Subcutaneous adipose tissue (tissue), 4 donors: ENCODE results near the gene CRAT. TPM values are rescaled to one million over a fixed set of nuclear protein-coding genes. Genes with fewer than 3 reads are reported as not detected.

ENCODE experiments used
- total RNA-seq, 4 donors: library from RNA; depleted of rRNA; stranded (reverse); fragments of >200 nt; gene quantifications; one replicate each; pipeline ENCODE4 v1.1.0, GENCODE V29; 2016
- TF ChIP-seq, protein P1 (sequence below): fragments of 450-650 bp; IDR thresholded peaks from one replicate; pipeline ENCODE4 v1.5.1; 2016; ENCODE audit warnings: low read depth, mild to moderate bottlenecking, control low read depth, antibody characterized with exemption, moderate library complexity

Gene CRAT
- total RNA-seq, 4 donors from 2014 or later, result 41.3 to 141 (median 68.7) TPM

DNA sequence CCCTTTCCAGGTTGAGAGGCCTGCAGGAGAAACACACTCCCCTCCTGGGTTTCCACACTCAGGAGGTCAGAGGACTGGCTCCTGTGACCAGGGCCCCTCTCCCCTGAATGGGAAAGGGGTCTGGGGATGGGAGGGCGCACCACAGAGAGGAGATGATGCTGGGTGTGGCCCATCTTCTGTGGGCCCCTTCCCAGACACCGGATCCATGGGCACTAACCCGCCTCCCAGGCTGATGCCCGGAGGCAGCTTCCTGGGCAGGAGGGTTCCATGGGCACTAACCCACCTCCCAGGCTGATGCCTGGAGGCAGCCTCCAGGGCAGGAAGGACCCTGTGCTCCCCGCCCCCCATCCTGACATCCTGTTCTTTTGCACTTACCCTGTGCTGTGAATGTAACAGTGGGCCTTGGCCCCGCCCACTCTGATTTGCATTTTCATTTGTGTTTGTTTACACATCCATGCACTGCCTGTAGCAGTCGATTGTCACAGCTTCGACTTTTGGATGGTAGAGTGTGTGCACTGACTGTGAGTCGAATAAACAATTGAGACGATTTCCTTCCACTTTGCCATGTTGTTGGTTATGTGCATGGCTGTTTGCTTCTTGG lies 39.0 kb downstream of the CRAT start:
- TF ChIP-seq, protein P1, sequence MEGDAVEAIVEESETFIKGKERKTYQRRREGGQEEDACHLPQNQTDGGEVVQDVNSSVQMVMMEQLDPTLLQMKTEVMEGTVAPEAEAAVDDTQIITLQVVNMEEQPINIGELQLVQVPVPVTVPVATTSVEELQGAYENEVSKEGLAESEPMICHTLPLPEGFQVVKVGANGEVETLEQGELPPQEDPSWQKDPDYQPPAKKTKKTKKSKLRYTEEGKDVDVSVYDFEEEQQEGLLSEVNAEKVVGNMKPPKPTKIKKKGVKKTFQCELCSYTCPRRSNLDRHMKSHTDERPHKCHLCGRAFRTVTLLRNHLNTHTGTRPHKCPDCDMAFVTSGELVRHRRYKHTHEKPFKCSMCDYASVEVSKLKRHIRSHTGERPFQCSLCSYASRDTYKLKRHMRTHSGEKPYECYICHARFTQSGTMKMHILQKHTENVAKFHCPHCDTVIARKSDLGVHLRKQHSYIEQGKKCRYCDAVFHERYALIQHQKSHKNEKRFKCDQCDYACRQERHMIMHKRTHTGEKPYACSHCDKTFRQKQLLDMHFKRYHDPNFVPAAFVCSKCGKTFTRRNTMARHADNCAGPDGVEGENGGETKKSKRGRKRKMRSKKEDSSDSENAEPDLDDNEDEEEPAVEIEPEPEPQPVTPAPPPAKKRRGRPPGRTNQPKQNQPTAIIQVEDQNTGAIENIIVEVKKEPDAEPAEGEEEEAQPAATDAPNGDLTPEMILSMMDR, result no peak

DNA sequence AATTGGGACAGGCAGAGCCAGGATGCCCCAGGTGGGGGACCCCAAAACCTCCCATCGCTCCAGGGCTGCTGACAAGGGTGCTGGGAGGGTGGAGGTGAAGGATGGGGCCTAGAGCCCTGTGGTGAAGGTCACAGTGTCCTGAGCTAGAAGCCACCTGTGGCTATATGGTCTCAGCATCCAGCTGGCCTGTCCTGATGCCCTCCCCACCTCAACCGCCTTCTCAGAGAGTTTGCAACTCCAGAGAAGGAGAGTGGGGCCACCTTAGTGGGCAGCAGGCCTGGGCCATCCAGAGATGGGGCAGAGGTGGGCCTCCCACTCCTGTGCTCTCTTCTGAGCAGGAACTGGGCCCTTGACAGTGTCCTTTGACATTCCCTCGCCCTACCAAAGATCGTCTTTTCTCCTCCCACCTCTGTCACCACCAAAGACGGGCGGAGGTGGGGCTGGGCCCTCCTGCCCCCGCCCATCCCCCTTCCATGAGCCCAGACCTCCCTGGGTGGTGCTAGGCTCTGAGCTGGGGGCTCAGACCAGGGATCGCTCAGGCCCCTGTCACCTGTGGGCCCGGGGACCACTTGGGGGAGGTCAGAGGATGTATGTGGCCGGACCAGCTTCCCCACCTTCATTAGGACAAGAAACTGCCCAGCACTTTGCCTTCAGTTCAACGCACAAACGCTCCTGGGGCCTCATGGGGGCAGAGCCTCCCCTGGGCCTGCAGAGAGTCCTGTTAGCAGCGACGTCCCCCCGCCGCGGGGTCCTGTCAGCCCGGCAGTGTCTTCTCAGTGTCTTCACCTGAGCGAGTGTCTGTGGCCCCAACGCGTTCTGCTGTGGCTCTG lies 39.7 kb downstream of the CRAT start:
- TF ChIP-seq, protein P1, result no peak

DNA sequence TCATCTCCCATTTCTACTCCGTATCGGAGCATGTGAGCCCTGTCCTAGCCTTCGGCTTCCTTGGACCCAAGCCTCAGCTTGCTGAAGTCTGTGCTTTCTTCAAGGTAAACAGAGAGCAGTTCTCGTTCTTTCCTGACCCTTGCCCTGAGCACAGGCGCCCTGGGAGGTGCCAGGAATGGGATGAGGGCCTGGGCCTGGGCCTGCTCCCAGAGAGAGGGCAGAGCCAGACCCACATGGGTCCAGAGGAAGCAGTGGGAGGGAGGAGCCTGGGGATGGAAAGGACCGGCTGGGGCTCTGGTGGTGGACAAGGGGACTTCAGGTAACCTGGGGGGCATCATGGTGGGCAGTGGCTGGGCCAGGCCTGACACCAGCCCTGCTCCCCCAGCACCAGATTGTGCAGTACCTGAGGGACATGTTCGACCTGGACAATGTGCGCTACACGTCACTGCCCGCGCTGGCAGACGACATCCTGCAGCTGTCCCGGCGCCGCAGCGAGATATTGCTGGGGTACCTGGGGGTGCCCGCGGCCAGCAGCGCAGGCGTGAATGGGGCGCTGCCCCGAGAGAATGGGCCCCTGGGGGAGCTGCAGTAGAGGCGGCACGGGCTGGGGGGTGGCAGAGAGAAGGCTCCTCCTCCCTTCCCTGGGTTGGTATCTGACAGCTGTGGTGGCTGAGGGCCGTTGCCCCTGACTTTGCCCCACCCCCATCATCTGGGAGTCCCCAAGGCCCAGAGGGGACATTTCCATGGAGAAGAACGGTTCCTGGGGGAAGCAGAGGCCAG lies 40.5 kb downstream of the CRAT start:
- TF ChIP-seq, protein P1, result no peak

DNA sequence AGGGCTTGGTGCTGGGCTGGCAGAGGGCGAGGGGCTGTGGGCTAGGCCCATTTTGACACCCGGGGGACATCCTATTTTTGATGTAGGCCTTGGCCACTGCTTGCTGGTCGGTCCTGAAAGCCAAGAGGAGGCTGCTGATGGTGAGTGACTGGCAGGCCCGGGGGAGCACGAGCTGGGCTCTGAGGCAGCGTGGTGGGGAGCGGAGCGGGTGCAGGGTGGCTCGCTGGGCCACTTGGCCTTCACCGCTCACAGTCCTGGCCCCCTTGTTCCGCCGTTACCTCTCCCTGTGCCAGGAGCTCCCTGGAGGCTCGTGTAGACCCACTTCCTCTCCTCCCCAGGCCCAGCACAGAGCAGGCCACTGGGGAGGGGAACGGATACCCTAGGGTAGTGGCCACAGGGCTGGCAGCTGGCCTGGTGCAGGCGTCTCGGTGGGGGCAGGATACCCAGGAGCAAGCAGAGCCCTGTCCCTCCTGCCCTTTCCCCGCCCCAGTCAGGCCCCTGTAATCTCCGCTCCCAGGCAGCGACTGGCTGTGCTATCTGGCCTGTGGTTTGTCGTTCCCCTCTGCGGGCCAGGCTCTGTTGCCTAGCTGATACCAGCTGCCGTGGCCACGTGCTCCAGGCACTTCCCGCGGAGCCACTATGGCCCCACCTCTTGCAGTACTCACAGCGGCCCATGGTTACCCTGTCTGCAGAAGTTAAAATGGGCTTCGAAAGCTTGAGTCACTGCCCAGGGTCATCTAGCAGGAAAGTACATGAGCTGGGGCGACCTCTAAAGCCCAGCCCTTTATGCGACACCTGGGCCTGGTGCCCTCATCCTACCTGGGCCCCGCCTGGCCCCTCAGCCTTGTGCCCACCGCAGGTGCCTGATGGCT lies 41.4 kb downstream of the CRAT start:
- TF ChIP-seq, protein P1, result no peak

DNA sequence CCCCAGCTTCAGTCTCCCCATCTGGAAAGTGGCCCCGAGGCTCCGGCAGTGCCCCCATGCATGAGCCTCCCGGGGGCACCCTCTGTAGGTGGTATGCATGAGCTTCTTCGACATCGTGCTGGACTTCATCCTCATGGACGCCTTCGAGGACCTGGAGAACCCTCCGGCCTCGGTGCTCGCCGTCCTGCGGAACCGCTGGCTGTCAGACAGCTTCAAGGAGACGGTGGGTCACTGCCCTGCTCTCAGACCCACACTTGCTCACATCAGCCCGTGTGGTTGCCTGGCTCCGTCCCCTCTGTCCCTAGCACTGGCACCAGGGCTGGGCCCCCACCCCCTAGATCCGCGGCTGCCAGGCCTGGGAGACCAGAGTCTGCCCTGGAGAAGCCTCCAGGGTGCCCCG lies 42.5 kb downstream of the CRAT start:
- TF ChIP-seq, protein P1, result no peak

DNA sequence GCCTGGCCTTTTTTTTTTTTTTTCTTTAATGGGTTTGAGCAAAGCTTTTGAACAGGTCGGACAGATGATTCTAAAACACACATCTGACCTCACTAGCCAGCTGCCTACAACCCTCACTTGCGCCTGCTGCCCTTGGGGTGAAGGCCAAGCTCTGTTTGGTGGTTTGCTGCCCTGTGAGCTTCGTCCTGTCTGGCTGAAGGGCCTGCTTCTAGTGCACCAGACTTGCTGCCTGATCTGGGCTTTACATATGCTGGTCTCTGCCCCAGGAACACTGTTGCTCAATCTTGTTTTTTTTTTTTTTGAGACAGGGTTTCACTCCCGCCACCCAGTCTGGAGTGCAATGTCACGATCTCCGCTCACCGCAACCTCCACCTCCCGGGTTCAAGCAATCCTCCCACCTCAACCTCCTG lies 46.1 kb downstream of the CRAT start:
- TF ChIP-seq, protein P1, result no peak
